OCI-LY3 (cell line): ENCODE data around the gene RLN1.
A peak's percentile ranks its signal among the peaks of the same experiment; 100 is the strongest.

Source experiments
- H2AFZ ChIP-seq: fragments of 200-600, 300-600 bp; shearing (Covaris generic); 2 replicates; pipeline ENCODE4 v1.6.0; 2014; ENCODE audit warnings: antibody characterized with exemption, low read depth, low read length
- H3K27ac ChIP-seq: fragments of 200-600, 300-600 bp; sonication (generic); 2 replicates; pipeline ENCODE4 v1.5.1; 2014; ENCODE audit warnings: mild to moderate bottlenecking, low read length, moderate library complexity, mixed read lengths
- H3K27me3 ChIP-seq: fragments of 200-600, 300-600 bp; sonication (generic); 2 replicates; pipeline ENCODE4 v1.6.1; 2014; ENCODE audit warnings: low read depth, low read length, mixed read lengths
- H3K36me3 ChIP-seq: fragments of 200-600, 300-600 bp; sonication (generic); replicated peaks from 2 replicates; pipeline ENCODE3; 2014; ENCODE audit warnings: low read depth, low read length, mixed read lengths
- H3K4me1 ChIP-seq: fragments of 300-600, 200-600 bp; sonication (generic); 2 replicates; pipeline ENCODE4 v1.6.1; 2014; ENCODE audit warnings: low read length, mixed read lengths
- H3K4me2 ChIP-seq: fragments of 200-600, 300-600 bp; sonication (generic); 2 replicates; pipeline ENCODE4 v1.6.1; 2014; ENCODE audit warnings: low read length, mixed read lengths
- H3K4me3 ChIP-seq: fragments of 300-600, 200-600 bp; sonication (generic); 2 replicates; pipeline ENCODE4 v1.5.1; 2014; ENCODE audit warnings: antibody characterized with exemption, mild to moderate bottlenecking, low read length, moderate library complexity
- H3K79me2 ChIP-seq: fragments of 300-600, 200-600 bp; shearing (Covaris generic); 2 replicates; pipeline ENCODE4 v1.6.1; 2014; ENCODE audit warnings: mild to moderate bottlenecking, low read length, mixed read lengths
- H3K9ac ChIP-seq: fragments of 300-600, 200-600 bp; shearing (Covaris generic); 2 replicates; pipeline ENCODE4 v1.6.0; 2014; ENCODE audit warnings: mild to moderate bottlenecking, low read length, moderate library complexity
- H3K9me3 ChIP-seq: fragments of 200-600, 300-600 bp; shearing (Covaris generic); 2 replicates; pipeline ENCODE4 v1.6.1; 2014; ENCODE audit warnings: low read length, mixed read lengths; ENCODE audit not compliant: insufficient read depth
- H4K20me1 ChIP-seq: fragments of 200-600, 300-600 bp; sonication (generic); 2 replicates; pipeline ENCODE4 v1.6.1; 2016; ENCODE audit warnings: low read length, mixed read lengths; ENCODE audit not compliant: insufficient read depth
- CTCF ChIP-seq: fragments of 200-600, 300-600 bp; sonication (generic); IDR thresholded peaks from 2 replicates; pipeline ENCODE4 v1.5.1; 2014; ENCODE audit warnings: antibody characterized with exemption, low read length, low read depth
- EZH2phosphoT487 ChIP-seq: fragments of 200-600 bp; shearing (Covaris generic); IDR thresholded peaks from 2 replicates; pipeline ENCODE4 v1.6.1; 2018; ENCODE audit warnings: antibody characterized with exemption, mixed run types, low read depth

RLN1 gene

DNA sequence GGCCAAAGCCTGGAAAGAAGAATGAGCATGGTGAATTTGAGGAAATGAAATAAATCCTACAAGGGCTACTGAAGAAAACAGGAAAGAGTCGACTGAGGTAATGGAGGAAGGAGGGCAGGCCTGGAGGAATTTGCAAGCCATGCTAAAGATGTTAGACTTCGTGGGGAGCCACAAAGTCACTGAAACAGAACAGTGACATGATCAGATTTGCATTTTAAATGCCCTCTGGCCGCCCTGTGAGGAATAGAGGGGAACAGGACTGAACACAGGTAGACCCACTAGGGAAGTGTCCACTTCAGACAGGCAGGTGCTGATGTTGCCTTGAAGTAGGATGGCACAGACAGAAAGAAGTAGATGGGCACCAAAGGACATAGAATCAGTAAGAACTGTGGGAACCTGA lies 42.8 kb upstream of the RLN1 start:
- Histone ChIP-seq H3K27me3 (no peaks in the 10 kb centered on the region), H2AFZ (no peak overlapping the region), H3K9ac (no peak overlapping the region), H3K27ac (no peak overlapping the region), H3K4me3 (no peak overlapping the region), H4K20me1 (no peaks in the 10 kb centered on the region), H3K9me3 (no peaks in the 10 kb centered on the region), H3K36me3 (no peaks in the 10 kb centered on the region), H3K4me2 (no peak overlapping the region), H3K79me2 (no peaks in the 10 kb centered on the region), H3K4me1 (peaks cover 4% of the 10 kb centered on the region; the same call in 1 of the 2 replicates)
- TF ChIP-seq EZH2phosphoT487 = no peak
- TF ChIP-seq CTCF = no peak

- Histone ChIP-seq H3K4me2 (no peak overlapping the region), H4K20me1 (no peaks in the 10 kb centered on the region), H3K27ac (no peak overlapping the region), H3K36me3 (no peaks in the 10 kb centered on the region), H3K4me1 (no peaks in the 10 kb centered on the region), H2AFZ (no peak overlapping the region), H3K79me2 (no peaks in the 10 kb centered on the region), H3K9me3 (no peaks in the 10 kb centered on the region), H3K27me3 (no peaks in the 10 kb centered on the region), H3K9ac (no peak overlapping the region), H3K4me3 (no peak overlapping the region)
- no peak for TF ChIP-seq CTCF
- TF ChIP-seq EZH2phosphoT487 = no peak
Measured at GRCh38 chr9:5375790-5376477, 36.3 kb upstream of the RLN1 start.

DNA sequence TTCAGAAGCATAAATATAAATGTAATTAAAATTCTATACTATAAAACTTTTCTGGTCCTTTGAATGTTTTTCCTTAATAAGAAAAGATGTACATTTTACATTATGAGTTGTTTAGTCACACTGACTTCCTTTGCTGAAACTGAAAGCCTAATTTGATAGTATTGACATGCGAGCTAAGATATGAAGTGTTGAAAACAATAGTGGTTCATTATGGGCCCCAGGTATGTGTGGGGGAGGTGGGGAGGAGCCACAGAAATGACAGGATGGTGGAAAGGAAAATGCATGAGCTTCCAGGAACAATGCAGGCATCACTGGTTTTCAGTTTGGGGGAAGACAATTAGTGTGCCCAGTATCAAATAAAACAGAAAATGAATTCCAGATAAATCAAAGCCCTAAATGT lies 35.4 kb upstream of the RLN1 start:
- H3K79me2 ChIP-seq = no peaks in the 10 kb centered on the region
- no peaks in the 10 kb centered on the region for H3K9me3 ChIP-seq
- H3K4me3 ChIP-seq = no peak overlapping the region
- no peaks in the 10 kb centered on the region for H3K4me1 ChIP-seq
- no peak overlapping the region for H3K4me2 ChIP-seq
- H3K27ac ChIP-seq = no peak overlapping the region
- no peak overlapping the region for H3K9ac ChIP-seq
- H3K27me3 ChIP-seq = no peaks in the 10 kb centered on the region
- TF ChIP-seq EZH2phosphoT487 (no peak), CTCF (no peak)
- no peaks in the 10 kb centered on the region for H4K20me1 ChIP-seq
- H2AFZ ChIP-seq = no peak overlapping the region
- H3K36me3 ChIP-seq = no peaks in the 10 kb centered on the region

DNA sequence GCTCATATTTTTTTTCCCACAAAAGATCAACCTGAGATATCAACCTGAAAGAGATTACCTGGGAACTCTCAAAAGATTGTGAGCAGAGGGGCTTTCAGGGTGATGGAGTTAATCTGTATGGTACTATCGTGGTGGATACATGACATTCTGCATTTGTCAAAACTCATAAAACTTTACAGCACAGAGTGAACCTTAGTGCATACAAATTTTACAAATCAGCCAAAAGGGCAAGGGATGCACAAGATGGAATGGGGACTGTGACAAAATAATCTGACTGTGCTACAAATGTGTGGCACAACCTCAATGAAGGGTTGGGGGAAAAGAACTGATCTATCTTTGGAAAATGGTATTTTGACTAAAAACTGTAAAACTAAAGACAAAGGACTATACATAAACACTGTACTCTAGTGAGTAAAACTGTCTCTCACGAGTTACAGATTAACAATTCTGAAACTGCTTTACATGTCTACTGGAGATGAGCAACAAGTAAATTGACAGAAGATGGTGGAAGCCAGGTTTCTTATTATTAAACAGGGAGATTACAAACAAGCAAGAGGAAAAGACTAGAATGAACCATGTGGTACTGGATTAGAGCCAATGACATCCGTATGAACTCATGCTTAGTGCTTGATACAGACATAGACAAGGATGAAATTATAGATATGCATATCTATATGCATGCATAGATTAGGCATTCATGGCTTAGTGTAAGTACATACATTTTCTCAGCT lies 24.8 kb upstream of the RLN1 start:
- TF ChIP-seq EZH2phosphoT487 (no peak), CTCF (no peak)
- Histone ChIP-seq H3K36me3 (no peaks in the 10 kb centered on the region), H2AFZ (no peak overlapping the region), H3K9ac (peak overlapping the region; percentile 1; the same call in 1 of the 2 replicates), H3K4me1 (peaks cover 22% of the 10 kb centered on the region), H3K27me3 (no peaks in the 10 kb centered on the region), H4K20me1 (no peaks in the 10 kb centered on the region), H3K9me3 (no peaks in the 10 kb centered on the region), H3K27ac (peak overlapping the region; percentile 8; the same call in 1 of the 2 replicates), H3K4me2 (peak overlapping the region; percentile 77), H3K79me2 (no peaks in the 10 kb centered on the region), H3K4me3 (peak overlapping the region; percentile 38)
